ENCODE results near the gene RIMBP3B. TPM values are rescaled to one million over a fixed set of nuclear protein-coding genes. Genes with fewer than 3 reads are reported as not detected.
"Not testable (repeated sequence)": the region's sequence is repeated elsewhere in the genome, so short reads cannot be mapped to it uniquely, and the experiment has no call there.

The RIMBP3B gene
- total RNA-seq: 1.0 TPM

- not testable (repeated sequence) for DNase-seq (ENCODE audit: low spot score)
Measured at GRCh38 chr22:21383701-21384467, at the start of gene RIMBP3B. RIMBP3B (plus strand) TSS chr22:21383751; CDS start chr22:21383859, 108 bp downstream.

- DNase-seq (ENCODE audit: low spot score): not testable (repeated sequence)
Measured at GRCh38 chr22:21357527-21357926, 26.0 kb upstream of the RIMBP3B start.

GRCh38 chr22:21360525-21360924, 23.0 kb upstream of the RIMBP3B start:
- DNase-seq (ENCODE audit: low spot score): not testable (repeated sequence)

- DNase-seq (ENCODE audit: low spot score): not testable (repeated sequence)
Measured at GRCh38 chr22:21362473-21362872, 21.1 kb upstream of the RIMBP3B start.

GRCh38 chr22:21363061-21363460, 20.5 kb upstream of the RIMBP3B start:
- DNase-seq (ENCODE audit: low spot score): not testable (repeated sequence)

- DNase-seq (ENCODE audit: low spot score): not testable (repeated sequence)
Measured at GRCh38 chr22:21363803-21364202, 19.7 kb upstream of the RIMBP3B start.

- not testable (repeated sequence) for DNase-seq (ENCODE audit: low spot score)
Measured at GRCh38 chr22:21364362-21364761, 19.2 kb upstream of the RIMBP3B start.

GRCh38 chr22:21365337-21365736, 18.2 kb upstream of the RIMBP3B start:
- not testable (repeated sequence) for DNase-seq (ENCODE audit: low spot score)

GRCh38 chr22:21368603-21369310, 14.8 kb upstream of the RIMBP3B start:
- DNase-seq (ENCODE audit: low spot score): not testable (repeated sequence)

- not testable (repeated sequence) for DNase-seq (ENCODE audit: low spot score)
Measured at GRCh38 chr22:21375880-21376279, 7.7 kb upstream of the RIMBP3B start.

GRCh38 chr22:21384468-21385357, 1.2 kb downstream of the RIMBP3B start:
- not testable (repeated sequence) for DNase-seq (ENCODE audit: low spot score)

GRCh38 chr22:21389480-21389879, 5.9 kb downstream of the RIMBP3B start:
- DNase-seq (ENCODE audit: low spot score): not testable (repeated sequence)

- not testable (repeated sequence) for DNase-seq (ENCODE audit: low spot score)
Measured at GRCh38 chr22:21390013-21390412, 6.5 kb downstream of the RIMBP3B start.

- DNase-seq (ENCODE audit: low spot score): not testable (repeated sequence)
Measured at GRCh38 chr22:21394613-21395012, 11.1 kb downstream of the RIMBP3B start.

GRCh38 chr22:21401197-21401969, 17.8 kb downstream of the RIMBP3B start:
- DNase-seq (ENCODE audit: low spot score): not testable (repeated sequence)

GRCh38 chr22:21402763-21403314, 19.3 kb downstream of the RIMBP3B start:
- not testable (repeated sequence) for DNase-seq (ENCODE audit: low spot score)

- DNase-seq (ENCODE audit: low spot score): not testable (repeated sequence)
Measured at GRCh38 chr22:21407139-21407538, 23.6 kb downstream of the RIMBP3B start.

GRCh38 chr22:21407792-21408191, 24.2 kb downstream of the RIMBP3B start:
- not testable (repeated sequence) for DNase-seq (ENCODE audit: low spot score)

- not testable (repeated sequence) for DNase-seq (ENCODE audit: low spot score)
Measured at GRCh38 chr22:21416375-21416774, 32.8 kb downstream of the RIMBP3B start.

GRCh38 chr22:21417227-21417746, 33.7 kb downstream of the RIMBP3B start, which contains the start of gene HIC2:
HIC2 (plus strand) TSS chr22:21417371; CDS start chr22:21442832, 25,461 bp downstream.
- DNase-seq (ENCODE audit: low spot score): not testable (repeated sequence)

Measured in mucosa of gallbladder (tissue), 1 donor.